DMS153 (cell line): Measurements from ENCODE around the gene MYO1B.

Experiments
- DNase-seq: peaks from one replicate; lab custom pipeline; 2025; lab: John Stamatoyannopoulos, UW

Gene MYO1B

DNA sequence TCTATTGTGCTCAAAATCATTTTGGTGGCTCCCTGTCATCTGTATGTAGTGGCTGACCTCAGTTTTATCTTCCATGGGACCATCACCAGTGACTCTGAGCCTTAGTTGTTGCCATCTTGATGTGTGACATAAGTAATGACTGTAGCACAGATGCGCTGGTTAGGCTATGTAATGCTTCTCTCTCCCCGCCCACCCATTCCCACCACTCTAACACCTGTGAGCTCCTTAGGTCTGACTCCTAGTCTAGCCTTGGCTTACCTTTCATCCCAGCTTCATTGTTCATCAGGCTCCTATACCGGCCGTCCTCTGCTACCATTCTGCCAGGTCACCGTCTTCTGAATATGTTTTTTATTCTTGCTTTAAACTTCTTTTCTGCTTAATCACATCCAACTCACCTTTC, 17.2 kb downstream of the MYO1B start:
- DNase-seq = no peak

GRCh38 chr2:191263050-191263449, 17.8 kb downstream of the MYO1B start:
- no peak for DNase-seq

DNA sequence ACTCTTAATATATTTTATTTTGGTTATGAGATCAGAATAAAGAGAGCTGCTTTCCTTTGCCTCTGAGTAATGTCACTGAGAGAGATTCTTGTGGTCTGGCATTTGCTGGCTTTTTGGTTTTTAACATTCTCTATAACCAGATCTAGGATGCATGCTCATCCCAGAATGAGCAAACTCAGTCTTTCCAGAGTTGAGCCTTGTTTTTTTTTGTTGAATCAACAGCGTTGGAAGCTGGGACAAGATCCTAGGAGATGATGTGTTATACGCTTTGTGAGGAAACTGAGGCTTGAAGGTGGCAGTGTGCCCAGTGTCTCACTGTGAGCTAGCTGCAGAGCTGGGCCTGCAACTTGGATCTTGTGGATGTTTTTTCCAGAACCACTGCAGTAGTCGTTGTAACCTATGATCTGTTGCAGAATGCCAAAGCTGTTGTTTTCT, 19.5 kb downstream of the MYO1B start:
- no peak for DNase-seq

GRCh38 chr2:191265311-191266170, 20.3 kb downstream of the MYO1B start:
- DNase-seq = no peak

DNA sequence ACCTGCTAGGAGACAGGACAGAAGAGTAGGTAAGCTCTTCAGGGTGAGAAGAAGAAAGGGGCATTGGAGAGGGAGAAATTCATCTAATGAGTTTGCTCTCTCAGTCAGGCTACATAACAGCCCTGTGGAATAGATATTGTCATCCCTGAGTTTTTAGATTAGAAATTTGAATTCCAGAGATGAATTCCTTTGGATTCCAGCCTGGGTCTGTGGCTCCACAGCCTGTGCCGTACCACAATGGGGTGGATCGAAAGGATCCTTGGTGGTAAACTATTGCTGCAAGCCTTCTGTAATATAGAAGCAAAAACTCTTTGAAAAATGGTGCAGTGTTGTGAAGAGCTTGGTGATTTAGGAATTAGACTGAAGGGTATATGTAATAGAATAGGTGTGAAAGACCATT, 21.0 kb downstream of the MYO1B start:
- DNase-seq = no peak

DNA sequence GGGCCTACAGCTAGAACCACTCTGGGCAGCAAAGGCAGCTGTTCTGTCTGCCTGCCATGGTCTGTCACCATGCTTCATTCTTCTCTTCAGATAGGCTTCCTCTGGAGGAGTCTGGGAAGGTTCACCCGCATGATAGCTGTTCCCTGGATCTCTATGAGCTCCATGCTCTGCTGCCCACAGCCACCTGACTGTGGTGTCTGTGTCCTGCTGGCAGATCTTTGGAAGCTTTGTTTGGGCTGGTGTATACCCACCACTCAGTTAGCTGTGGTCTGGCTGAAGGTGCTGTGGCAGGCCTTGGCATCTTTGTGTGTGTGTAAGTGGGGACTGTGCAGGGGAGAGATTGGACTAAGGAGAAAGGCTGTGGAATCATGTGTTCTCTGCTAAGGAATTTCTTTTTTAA, 23.4 kb downstream of the MYO1B start:
- DNase-seq = no peak

DNA sequence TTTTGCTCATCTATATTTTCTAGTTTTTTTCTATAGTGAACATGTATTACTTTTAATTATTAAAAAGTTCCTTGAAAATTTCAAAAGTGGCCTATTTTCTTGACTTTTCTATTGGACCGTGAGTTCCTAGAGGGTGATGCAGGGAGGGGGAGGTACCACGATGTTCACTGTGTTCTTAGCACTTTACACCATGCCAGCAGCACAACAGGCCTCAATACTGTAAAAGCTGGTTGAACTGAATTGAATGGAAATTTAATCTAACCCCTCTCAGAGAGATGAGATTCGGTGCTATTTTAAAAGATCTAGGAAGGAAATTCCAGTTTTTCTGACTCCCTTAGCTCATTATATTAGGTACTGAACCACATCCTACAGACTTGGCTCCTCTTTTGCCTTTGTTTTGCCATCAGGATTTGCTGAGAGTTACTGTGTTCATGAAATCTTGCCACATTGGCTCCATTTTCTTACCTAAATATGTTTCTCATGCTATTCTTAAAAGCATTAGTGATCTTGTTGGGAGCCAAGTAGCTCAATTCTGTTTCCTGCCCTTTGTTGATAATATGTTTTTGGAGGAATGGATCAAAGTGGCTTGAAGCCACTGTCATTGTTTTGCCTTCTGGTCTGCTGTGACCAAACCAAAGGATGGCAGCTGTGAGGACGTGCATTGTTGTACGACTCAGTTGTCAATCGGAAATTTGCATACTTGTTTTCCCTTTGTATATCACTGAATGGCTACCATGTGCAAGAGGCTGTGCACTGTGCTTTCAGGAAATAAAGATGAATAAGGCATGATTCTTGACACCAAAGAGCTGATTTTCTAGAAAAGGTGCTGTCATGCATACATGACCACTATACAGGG, 25.3 kb downstream of the MYO1B start:
- DNase-seq = no peak

GRCh38 chr2:191272064-191272463, 26.9 kb downstream of the MYO1B start:
- no peak for DNase-seq

DNA sequence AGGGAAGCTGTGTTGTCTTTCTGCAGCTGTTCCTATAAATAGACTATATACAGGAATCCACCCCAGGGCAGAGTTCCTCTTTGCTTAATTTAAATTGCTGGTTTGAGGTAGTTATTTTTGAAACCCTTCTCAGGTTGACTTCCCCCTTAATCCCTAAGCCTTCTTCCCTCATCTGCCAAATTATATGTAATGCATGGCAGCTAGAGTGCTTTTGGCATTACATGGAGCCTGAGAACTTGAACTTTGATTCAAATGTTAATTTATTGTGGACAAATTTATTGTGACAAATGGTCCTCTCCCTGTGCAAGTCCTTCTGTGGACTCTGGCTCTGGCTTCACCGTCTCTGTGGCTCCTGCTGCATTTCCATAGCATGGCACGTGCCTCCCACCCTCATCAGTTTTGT, 29.2 kb downstream of the MYO1B start:
- DNase-seq = no peak

- DNase-seq = no peak
Measured at GRCh38 chr2:191276792-191277465, 31.7 kb downstream of the MYO1B start.

DNA sequence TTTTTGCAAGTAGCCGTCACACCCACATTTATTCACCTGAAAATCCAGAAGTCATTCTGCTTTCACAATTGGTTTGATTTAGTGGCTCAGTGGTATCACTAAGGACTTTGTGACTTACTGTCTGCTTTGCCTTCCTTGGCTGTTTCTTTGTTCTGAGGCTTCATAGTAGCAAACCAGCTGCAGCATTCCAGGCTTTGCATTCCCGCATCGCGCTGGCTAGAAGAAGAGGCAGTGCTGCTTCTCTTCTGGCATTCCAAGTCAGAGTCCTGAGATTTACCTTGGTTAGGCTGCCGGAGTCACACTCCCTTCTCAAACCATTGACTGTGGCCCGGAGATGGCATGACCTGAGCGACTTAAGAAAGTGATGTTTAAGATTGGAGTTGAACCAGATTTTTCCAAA, 35.1 kb downstream of the MYO1B start:
- no peak for DNase-seq

GRCh38 chr2:191280834-191281756, 35.9 kb downstream of the MYO1B start:
- no peak for DNase-seq

DNA sequence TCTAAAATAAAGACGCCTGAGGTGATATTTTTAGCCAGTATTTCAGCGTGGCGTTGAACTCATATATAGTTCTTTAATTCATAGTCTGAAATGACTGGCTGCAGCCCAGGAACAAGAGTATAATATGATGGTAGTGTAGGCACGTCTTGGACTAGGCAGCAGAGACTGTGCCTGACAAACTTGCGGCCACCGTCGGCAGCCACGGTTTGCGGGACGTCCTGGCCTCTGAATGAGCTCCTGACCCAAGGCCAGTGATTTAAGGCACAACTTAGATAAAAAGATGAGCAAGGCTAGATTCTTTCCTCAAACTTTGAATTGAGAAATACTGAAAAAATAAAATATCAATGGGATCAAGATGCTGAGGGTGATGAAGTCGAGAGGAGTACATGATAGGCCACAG, 40.0 kb downstream of the MYO1B start:
- no peak for DNase-seq

GRCh38 chr2:191287820-191288219, 42.6 kb downstream of the MYO1B start:
- no peak for DNase-seq

- DNase-seq = no peak
Measured at GRCh38 chr2:191289049-191289448, 43.8 kb downstream of the MYO1B start.

- DNase-seq = no peak
Measured at GRCh38 chr2:191291471-191291870, 46.3 kb downstream of the MYO1B start.

- DNase-seq = no peak
Measured at GRCh38 chr2:191292869-191293268, 47.7 kb downstream of the MYO1B start.

DNA sequence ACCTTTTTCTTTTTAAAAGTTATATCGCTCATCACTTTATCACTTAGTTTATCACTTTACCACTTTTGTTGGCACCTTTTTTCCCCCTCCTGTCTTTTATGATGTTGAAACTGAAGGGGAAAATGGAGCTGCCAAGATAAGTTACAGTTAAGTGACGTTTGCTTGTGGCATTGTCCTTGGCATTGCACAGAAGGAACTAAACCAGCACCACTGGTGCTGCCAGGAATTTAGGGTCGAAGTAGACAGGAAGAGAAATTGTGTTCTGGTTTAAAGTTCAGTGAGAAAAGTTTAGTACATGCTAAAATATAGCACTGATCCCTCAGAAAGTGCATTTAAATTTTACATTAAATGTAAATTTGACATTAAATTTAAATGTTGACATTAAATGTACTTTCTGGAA, 49.9 kb downstream of the MYO1B start:
- DNase-seq = no peak

DNA sequence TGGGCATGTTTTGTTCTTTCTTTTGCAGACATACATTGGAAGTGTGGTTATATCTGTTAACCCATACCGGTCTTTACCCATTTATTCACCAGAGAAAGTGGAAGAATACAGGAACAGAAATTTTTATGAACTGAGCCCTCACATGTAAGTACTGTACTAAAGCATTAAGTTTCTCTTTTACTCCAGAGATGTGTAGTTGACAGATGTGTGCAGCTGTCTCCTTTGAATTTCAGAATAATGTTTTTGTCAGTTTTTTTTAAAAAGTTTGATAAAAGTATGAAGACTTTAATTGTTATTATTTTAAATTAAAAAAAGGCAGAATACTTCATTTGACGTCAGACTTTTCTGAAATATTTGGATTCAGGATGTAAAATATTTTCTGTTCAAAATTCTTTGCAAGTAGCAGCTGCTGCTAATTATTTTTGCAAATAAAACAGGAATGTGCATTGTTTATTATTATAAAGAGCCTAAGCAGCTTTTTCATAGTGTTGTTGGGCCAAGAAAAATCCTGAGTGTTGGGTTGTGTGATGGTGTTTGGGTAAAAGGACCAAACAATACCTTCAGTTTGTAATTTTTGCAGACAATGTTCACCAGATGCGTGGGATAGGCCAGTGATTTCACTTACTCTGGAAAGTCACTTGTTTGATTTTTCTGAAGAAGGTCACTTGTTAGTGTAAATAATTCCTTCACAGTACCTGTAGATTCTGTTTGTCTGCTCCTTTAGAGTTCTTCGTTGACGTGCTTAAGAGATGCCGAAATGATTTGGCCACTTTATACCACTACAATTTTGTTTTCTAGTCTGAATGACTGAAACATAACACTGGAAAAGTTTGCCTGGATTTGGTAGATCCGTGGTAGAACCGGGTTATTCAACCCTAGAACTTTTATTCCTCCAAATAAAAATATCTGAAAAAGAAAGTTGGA, 51.1 kb downstream of the MYO1B start:
- DNase-seq = no peak

DNA sequence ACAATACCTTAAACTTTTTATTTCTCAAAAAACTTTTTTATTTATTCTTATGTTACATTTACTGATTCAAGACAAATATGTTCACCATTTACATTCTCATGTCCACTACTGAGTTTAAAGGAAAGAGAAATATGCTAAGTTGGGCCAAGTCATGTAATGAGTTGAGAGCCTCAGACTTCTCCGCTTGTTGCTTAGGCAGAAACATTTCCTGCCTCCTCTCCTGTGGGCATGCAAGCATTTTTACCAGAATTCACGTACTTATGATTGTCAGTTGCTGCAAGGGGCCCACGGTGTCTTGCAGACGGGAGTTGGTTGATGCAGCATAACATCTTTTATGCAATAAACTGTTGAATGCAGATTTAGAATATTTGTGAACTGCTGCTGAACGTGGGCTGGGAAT, 51.8 kb downstream of the MYO1B start:
- DNase-seq = no peak
